Measurements from ENCODE around the gene EQTN. TPM values are rescaled to one million over a fixed set of nuclear protein-coding genes. Genes with fewer than 3 reads are reported as not detected.
A peak's percentile ranks its signal among the peaks of the same experiment; 100 is the strongest.

The EQTN gene
- not detected for total RNA-seq

DNA sequence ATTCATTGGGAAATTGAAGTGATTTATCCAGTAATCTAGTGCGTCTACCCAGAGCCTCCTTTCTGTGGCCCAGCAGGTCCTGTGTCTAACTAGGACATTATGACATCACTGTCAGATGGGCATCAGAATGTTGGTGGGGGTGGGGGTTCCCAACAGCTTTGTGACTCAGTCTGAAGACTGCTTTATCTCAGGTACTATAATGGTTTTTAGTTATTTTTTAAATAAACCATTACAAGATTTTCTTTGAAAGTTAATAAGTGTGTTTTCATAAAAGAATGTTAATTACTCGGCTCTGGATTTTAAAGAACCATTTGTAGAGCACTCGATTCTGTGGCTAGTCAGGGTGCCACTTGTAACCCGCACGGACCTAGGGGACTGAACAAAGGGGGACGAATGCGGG lies at the start of gene EQTN:
Gene EQTN, minus strand, starts transcription at position 101 of the 400 bp plus-strand sequence. Its CDS starts 95 bp downstream, at position 6.
- ATAC-seq = no peak
- Mint-ChIP-seq H3K9me3 (ENCODE audit: insufficient read depth) (no peaks in the 10 kb centered on the region), H3K4me1 (ENCODE audit: low read depth) (no peaks in the 10 kb centered on the region), H3K27me3 (ENCODE audit: low read depth) (peaks cover 5% of the 10 kb centered on the region), H3K4me3 (no peak within 1 kb of the TSS), H3K36me3 (ENCODE audit: low read depth) (no peaks in the 10 kb centered on the region), H3K27ac (no peak within 1 kb of the TSS)
- CTCF ChIA-PET = no interaction called here
- no peak for DNase-seq
- POLR2A ChIA-PET = no interaction called here

DNA sequence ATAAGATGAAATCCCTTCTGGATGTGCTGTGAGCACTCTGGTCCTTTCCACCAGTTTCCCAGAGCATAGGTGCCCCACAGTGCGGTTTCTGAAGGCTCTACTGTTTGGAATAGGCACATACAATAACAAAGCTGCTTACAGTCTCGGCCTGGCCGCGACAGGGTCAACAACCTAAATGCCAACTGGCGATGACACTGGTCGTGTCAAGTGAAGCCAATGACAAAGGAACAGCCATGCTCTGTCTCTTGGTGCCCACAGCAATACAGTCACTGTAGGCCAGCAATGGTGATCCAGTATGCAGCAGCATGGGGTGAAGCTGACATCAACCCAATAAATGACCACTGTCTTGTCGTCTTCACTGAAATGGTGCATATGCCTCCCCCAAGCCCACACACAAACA lies 47.8 kb upstream of the EQTN start:
- Mint-ChIP-seq H3K4me1 (ENCODE audit: low read depth) (peaks cover 24% of the 10 kb centered on the region), H3K9me3 (ENCODE audit: insufficient read depth) (no peaks in the 10 kb centered on the region), H3K4me3 (no peak overlapping the region), H3K27ac (no peak overlapping the region), H3K27me3 (ENCODE audit: low read depth) (no peaks in the 10 kb centered on the region), H3K36me3 (ENCODE audit: low read depth) (peaks cover 2% of the 10 kb centered on the region)
- ATAC-seq = no peak
- DNase-seq = no peak
- ChIA-PET CTCF (no interaction called here), POLR2A (no interaction called here)

DNA sequence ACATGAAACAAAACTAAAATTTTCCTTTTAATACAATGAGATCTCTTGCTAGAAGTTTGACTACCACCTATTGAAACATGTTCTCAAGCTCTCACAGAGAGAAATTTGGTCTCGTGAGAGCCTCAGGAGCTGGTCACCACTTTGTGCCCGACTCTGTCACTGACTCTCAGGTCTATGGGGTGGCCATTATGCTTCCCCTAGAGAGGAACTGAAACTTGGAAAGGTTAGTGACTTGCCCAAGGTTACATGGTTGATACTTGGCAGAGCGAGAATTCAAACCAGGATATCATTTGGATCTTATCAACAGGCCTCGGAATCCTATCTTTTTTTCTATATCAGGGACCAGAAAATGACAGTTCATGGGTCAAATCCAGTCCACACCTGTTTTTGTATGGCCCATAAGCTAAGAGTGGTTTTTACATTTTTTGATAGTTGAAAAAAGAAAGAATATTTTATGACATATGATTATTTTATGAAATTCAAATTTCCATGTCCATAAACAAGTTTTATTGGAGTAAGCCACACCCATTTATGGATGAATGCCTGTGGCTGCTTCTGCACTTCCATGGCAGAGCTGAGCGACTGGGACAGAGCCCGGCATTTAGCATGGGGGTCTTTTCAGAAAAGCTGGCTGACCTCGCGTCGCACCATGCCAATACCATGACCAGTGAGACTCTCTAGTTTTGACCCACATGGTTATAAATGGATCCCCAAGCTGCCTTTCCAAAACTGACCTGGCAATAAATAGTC lies 44.8 kb upstream of the EQTN start:
- no peak for ATAC-seq
- DNase-seq = no peak
- H3K4me3 Mint-ChIP-seq = no peak overlapping the region
- H3K36me3 Mint-ChIP-seq (ENCODE audit: low read depth) = no peaks in the 10 kb centered on the region
- CTCF ChIA-PET = interaction anchor here (0.8 kb wide), 1 partner anchor 8 kb away, joined by 3 read pairs; no protein-coding TSS in a partner anchor
- H3K9me3 Mint-ChIP-seq (ENCODE audit: insufficient read depth) = no peaks in the 10 kb centered on the region
- POLR2A ChIA-PET = no interaction called here
- H3K27ac Mint-ChIP-seq = no peak overlapping the region
- H3K4me1 Mint-ChIP-seq (ENCODE audit: low read depth) = peaks cover 5% of the 10 kb centered on the region
- H3K27me3 Mint-ChIP-seq (ENCODE audit: low read depth) = no peaks in the 10 kb centered on the region

DNA sequence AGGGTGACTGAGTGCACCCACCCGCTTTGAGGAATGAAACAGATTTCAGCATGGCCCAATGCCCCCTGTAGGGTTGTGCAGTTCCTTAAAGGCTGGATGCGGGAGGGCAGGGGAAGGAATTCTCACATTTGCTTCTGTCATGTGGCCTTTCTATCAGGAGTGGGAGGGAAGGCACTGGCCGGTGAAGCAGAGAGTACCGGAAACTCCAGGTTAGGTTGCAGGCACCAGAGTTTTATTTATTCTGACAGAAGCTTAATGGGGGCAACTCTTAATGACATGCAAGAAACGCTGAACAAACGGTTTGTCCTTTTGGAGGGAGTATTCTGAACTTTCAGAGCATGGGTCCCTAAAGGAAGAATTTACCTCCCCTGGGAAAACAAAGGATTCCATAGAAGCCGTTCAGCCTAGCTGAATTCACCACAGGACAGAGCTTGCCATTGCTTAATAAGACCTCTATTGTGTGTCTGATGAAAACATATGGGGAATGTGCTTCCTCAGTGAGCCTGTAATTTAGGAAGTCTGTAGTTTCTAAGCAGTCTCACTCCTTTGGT lies 44.1 kb upstream of the EQTN start:
- no peaks in the 10 kb centered on the region for H3K9me3 Mint-ChIP-seq (ENCODE audit: insufficient read depth)
- no peaks in the 10 kb centered on the region for H3K36me3 Mint-ChIP-seq (ENCODE audit: low read depth)
- no peak overlapping the region for H3K4me3 Mint-ChIP-seq
- peaks cover 8% of the 10 kb centered on the region for H3K4me1 Mint-ChIP-seq (ENCODE audit: low read depth)
- no peaks in the 10 kb centered on the region for H3K27me3 Mint-ChIP-seq (ENCODE audit: low read depth)
- ChIA-PET CTCF (interaction anchor here (0.8 kb wide), 1 partner anchor 8 kb away, joined by 3 read pairs; no protein-coding TSS in a partner anchor), POLR2A (no interaction called here)
- ATAC-seq (no peak), DNase-seq (no peak)
- no peak overlapping the region for H3K27ac Mint-ChIP-seq

DNA sequence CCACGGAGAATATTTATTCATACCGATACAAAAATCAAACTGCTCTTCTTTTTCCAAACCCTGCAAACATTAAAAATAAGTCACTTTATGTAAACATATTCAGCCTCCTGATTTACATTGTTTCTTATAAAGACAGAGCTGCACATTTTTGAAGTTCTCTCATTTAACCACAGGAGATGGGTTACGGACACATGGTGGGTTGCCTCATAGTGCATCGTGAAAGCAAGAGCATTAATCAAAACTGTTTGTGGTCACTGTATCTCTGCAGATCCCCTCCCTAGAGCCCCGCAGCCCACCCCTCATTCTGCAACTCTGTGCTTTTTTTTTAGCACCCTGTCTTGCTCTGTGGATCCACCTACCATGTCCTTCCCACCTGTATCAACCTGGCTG lies 43.3 kb upstream of the EQTN start:
- H3K4me3 Mint-ChIP-seq = no peak overlapping the region
- no peak overlapping the region for H3K27ac Mint-ChIP-seq
- H3K4me1 Mint-ChIP-seq (ENCODE audit: low read depth) = peaks cover 11% of the 10 kb centered on the region
- CTCF ChIA-PET = no interaction called here
- H3K36me3 Mint-ChIP-seq (ENCODE audit: low read depth) = no peaks in the 10 kb centered on the region
- H3K27me3 Mint-ChIP-seq (ENCODE audit: low read depth) = peaks cover 4% of the 10 kb centered on the region
- DNase-seq = no peak
- no peak for ATAC-seq
- no peaks in the 10 kb centered on the region for H3K9me3 Mint-ChIP-seq (ENCODE audit: insufficient read depth)
- POLR2A ChIA-PET = no interaction called here

DNA sequence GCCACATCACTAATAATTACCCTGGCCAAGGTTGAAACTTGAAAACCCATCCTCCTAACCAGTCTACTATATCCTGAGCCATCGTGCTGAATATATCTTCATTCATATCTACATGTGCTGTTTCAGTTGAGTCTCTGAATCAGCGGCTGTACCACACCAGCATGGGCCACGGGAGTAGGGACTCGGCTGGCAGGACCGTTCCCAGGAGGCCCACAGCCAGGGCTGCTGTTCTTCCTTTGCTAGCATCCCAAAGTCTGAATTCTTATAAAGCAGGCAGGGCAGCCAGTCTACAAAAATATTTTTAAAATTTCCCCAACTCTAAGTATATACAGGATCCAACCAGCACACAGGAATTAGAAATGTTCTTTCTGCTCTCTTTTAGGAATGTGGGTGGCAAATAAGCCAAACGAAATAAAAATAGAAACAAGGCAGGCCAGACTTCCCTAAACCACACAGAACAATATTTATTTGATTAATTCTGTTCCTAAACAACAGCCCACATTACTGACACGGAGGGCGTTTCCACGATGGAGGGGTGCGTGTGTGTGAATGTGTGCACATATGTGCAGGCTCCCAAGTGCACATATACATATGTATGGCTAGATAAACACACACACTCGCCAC lies 42.8 kb upstream of the EQTN start:
- Mint-ChIP-seq H3K4me1 (ENCODE audit: low read depth) (peaks cover 11% of the 10 kb centered on the region), H3K36me3 (ENCODE audit: low read depth) (no peaks in the 10 kb centered on the region), H3K27ac (no peak overlapping the region), H3K9me3 (ENCODE audit: insufficient read depth) (no peaks in the 10 kb centered on the region), H3K27me3 (ENCODE audit: low read depth) (peaks cover 4% of the 10 kb centered on the region), H3K4me3 (no peak overlapping the region)
- DNase-seq (no peak), ATAC-seq (no peak)
- POLR2A ChIA-PET = no interaction called here
- CTCF ChIA-PET = no interaction called here

DNA sequence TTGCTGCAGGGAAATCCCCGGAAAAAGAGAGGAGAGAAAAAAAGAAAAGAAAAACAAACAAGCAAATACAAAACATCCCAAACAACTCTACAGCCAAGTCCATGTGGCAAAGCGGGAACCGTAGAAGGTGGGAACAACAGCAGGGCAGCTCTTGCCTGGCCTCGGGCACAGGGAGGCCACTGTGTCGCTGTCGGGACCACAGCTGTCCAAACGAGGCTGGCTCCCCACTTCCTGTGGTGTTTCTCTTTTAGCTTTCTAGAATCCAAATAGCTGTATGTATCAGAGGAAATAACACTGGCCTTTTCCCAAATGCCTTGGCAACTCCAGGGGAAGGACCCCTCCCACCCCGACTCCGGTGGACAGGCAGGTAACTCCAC lies 41.6 kb upstream of the EQTN start:
- ATAC-seq = no peak
- ChIA-PET POLR2A (no interaction called here), CTCF (interaction anchor here (1.0 kb wide), 1 partner anchor 15 kb away, joined by 3 read pairs; no protein-coding TSS in a partner anchor)
- Mint-ChIP-seq H3K36me3 (ENCODE audit: low read depth) (no peaks in the 10 kb centered on the region), H3K9me3 (ENCODE audit: insufficient read depth) (no peaks in the 10 kb centered on the region), H3K4me3 (no peak overlapping the region), H3K27me3 (ENCODE audit: low read depth) (peaks cover 4% of the 10 kb centered on the region), H3K27ac (no peak overlapping the region), H3K4me1 (ENCODE audit: low read depth) (peaks cover 14% of the 10 kb centered on the region)
- no peak for DNase-seq

DNA sequence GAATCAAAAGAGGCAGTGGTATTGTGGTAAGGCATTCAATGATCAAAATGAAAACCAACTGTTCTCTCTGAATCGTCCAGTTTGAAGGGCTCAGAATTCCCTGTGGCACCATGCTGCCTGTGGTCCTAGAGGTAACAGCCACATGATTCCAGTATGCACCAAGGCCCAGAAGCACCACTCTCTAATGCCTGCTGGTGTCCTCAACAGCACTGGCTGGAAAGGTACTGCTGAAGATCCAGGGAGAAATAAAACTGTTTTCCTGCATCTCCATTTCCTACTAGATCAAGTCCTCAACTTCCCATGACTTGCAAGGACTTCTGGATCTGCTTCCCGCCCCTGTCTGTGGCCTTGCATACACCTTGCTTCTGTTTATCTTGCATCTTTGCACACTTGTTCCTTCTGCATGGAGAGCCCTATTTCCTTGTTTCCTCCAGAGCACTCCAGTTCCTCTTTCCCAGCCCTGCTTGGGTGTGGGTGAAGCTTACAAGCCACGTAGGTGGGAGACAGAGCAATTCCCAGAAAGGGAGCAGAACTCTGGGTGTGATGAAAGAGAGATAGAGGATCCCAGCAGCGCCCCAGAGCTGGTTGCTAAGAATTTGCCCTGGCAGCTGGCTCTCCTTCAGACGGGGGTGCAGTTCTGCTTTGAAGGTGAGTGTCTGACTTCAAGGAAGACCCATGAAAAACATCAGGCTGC lies 41.0 kb upstream of the EQTN start:
- ATAC-seq = no peak
- Mint-ChIP-seq H3K4me1 (ENCODE audit: low read depth) (peaks cover 16% of the 10 kb centered on the region), H3K9me3 (ENCODE audit: insufficient read depth) (no peaks in the 10 kb centered on the region), H3K27me3 (ENCODE audit: low read depth) (peaks cover 4% of the 10 kb centered on the region), H3K4me3 (no peak overlapping the region), H3K27ac (no peak overlapping the region), H3K36me3 (ENCODE audit: low read depth) (no peaks in the 10 kb centered on the region)
- ChIA-PET CTCF (interaction anchor here (0.7 to 1.0 kb wide), 2 partner anchors 15 to 192 kb away, joined by 3 to 8 read pairs; partner anchors contain the start of gene MOB3B), POLR2A (no interaction called here)
- DNase-seq = no peak

DNA sequence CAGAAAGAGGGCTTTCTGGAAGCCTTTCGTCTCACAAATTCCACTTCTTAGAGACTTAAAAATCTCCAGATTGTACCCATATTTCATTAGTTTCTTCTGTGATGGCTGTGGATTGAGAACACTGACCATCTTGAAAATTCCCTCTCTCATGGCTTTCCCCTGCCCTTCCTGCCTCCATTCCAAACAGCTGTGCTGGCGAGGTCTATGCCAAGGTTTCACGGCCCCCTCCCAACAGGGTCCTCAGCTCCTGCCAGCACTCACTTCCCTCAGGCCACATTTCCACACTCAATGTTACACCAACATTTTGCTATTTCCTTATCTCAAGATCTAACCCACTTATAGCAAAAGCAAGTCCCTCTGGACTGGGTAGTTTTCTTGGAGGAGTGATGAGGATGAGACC lies 40.3 kb upstream of the EQTN start:
- DNase-seq = no peak
- ATAC-seq = no peak
- CTCF ChIA-PET = interaction anchor here (0.7 to 2.7 kb wide), 3 partner anchors 30 to 193 kb away, joined by 5 to 8 read pairs (median 8); partner anchors contain the start of gene MOB3B

DNA sequence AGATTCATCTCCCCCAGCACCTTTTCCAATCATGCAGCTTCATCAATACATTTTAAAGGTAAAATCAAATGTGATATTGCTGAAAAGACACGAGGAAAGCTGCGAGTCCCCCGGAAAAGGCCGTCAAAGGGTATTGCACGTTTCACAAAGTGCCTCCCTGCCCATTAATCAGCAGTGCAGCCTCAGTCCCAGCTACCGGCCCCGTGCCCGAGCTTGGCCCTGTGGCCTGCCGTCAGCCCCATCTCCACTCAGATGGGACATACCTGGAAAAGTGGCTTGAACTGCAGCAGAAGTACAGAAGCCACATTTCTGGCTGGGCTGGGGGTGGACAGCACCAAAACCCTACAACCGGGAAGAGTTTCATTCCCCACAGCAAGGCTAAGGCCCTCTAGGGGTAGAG lies 39.9 kb upstream of the EQTN start:
- Mint-ChIP-seq H3K4me1 (ENCODE audit: low read depth) (peaks cover 16% of the 10 kb centered on the region), H3K36me3 (ENCODE audit: low read depth) (no peaks in the 10 kb centered on the region), H3K27me3 (ENCODE audit: low read depth) (peaks cover 4% of the 10 kb centered on the region), H3K4me3 (no peak overlapping the region), H3K9me3 (ENCODE audit: insufficient read depth) (no peaks in the 10 kb centered on the region), H3K27ac (no peak overlapping the region)
- no peak for ATAC-seq
- POLR2A ChIA-PET = no interaction called here
- no peak for DNase-seq
- CTCF ChIA-PET = interaction anchor here (1.6 to 2.7 kb wide), 2 partner anchors 30 to 193 kb away, joined by 5 to 8 read pairs; partner anchors contain the start of gene MOB3B

More for the DNA sequence above, 40.3 kb upstream of the EQTN start:
- POLR2A ChIA-PET = no interaction called here
- H3K4me1 Mint-ChIP-seq (ENCODE audit: low read depth) = peaks cover 16% of the 10 kb centered on the region
- H3K9me3 Mint-ChIP-seq (ENCODE audit: insufficient read depth) = no peaks in the 10 kb centered on the region
- no peaks in the 10 kb centered on the region for H3K36me3 Mint-ChIP-seq (ENCODE audit: low read depth)
- peaks cover 4% of the 10 kb centered on the region for H3K27me3 Mint-ChIP-seq (ENCODE audit: low read depth)
- H3K27ac Mint-ChIP-seq = no peak overlapping the region
- H3K4me3 Mint-ChIP-seq = no peak overlapping the region

DNA sequence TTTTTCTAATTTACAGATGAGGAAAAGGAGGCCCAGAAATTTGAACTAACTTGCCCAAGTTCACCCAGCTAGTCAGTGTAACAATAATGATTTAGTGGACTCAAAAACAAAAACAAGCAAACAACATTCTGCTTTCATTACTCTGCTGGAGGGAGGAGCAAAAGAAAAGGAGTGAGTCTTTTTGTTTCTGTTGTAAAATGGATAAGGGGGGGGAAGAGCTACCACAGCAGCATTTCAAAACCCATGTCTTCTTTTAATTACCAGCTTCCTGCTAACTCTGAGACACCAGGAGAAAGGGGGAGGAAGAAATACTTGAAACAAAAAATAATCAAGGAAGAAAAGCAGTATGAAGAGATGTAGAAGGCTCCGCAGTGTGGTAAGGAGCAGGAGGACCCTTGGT lies 39.2 kb upstream of the EQTN start:
- peaks cover 4% of the 10 kb centered on the region for H3K27me3 Mint-ChIP-seq (ENCODE audit: low read depth)
- H3K4me3 Mint-ChIP-seq = no peak overlapping the region
- peaks cover 16% of the 10 kb centered on the region for H3K4me1 Mint-ChIP-seq (ENCODE audit: low read depth)
- CTCF ChIA-PET = interaction anchor here (1.4 to 2.7 kb wide), 3 partner anchors 31 to 213 kb away, joined by 3 to 8 read pairs (median 5); partner anchors contain the start of gene MOB3B
- POLR2A ChIA-PET = no interaction called here
- no peak for DNase-seq
- no peaks in the 10 kb centered on the region for H3K36me3 Mint-ChIP-seq (ENCODE audit: low read depth)
- no peak for ATAC-seq
- H3K9me3 Mint-ChIP-seq (ENCODE audit: insufficient read depth) = no peaks in the 10 kb centered on the region
- H3K27ac Mint-ChIP-seq = peak overlapping the region; percentile 4

Measured in activated CD8-positive, alpha-beta T cell treated with anti-CD3 and anti-CD28 coated beads, Interleukin-2, amount 10 ng/mL, durations not matched to agents 7 days and 5 days (primary cell).